ENCODE data around the gene SLC25A40.

DNA sequence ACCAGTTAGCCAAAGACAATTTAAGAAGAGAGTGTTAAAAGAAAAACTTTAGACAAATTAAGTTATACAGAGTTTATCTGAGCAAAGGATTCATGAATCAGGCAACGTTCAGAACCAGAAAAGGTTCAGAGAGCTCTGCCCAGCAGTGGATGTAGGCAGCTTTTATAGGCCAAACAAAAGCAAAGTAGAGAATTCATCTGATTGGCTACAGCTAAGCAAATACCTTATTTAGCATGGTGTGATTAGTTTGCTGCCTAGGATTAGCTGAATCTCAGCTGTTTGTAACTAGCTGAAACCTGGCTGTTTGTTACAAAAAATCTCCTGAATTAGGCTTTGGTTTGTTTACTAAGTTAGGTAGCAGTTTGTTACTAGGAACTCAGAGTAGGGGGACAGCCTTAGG, 66.0 kb downstream of the SLC25A40 start:
- TF ChIP-seq, protein P1, sequence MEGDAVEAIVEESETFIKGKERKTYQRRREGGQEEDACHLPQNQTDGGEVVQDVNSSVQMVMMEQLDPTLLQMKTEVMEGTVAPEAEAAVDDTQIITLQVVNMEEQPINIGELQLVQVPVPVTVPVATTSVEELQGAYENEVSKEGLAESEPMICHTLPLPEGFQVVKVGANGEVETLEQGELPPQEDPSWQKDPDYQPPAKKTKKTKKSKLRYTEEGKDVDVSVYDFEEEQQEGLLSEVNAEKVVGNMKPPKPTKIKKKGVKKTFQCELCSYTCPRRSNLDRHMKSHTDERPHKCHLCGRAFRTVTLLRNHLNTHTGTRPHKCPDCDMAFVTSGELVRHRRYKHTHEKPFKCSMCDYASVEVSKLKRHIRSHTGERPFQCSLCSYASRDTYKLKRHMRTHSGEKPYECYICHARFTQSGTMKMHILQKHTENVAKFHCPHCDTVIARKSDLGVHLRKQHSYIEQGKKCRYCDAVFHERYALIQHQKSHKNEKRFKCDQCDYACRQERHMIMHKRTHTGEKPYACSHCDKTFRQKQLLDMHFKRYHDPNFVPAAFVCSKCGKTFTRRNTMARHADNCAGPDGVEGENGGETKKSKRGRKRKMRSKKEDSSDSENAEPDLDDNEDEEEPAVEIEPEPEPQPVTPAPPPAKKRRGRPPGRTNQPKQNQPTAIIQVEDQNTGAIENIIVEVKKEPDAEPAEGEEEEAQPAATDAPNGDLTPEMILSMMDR (IDR thresholded peaks at IDR 0.05; ENCODE audit: borderline replicate concordance, extremely low read depth, low read length, poor library complexity, severe bottlenecking), result no peak
- TF ChIP-seq EZH2 (IDR thresholded peaks at IDR 0.05; ENCODE audit: borderline replicate concordance, low read depth, low read length, severe bottlenecking), result no peak

Data from DND-41 (cell line).